GM23248 (cell line): ENCODE results near the gene C18orf63. TPM values are rescaled to one million over a fixed set of nuclear protein-coding genes. Genes with fewer than 3 reads are reported as not detected.
A peak's percentile ranks its signal among the peaks of the same experiment; 100 is the strongest.

Experiments
- DNase-seq: peaks from one replicate; pipeline ENCODE4 v3.0.0-alpha.2; 2015
- H2AFZ ChIP-seq: fragments of 200-600 bp; sonication (generic); 2 replicates; pipeline ENCODE4 v1.6.1; 2016; ENCODE audit warnings: antibody characterized with exemption
- H3F3A ChIP-seq: fragments of 200-600 bp; sonication (generic); 2 replicates; pipeline ENCODE4 v1.6.1; 2016; ENCODE audit warnings: mild to moderate bottlenecking, antibody characterized with exemption, mixed run types; ENCODE audit not compliant: insufficient read depth
- H3K27ac ChIP-seq: fragments of 200-600 bp; sonication (generic); 2 replicates; pipeline ENCODE4 v1.5.1; 2016; ENCODE audit warnings: mild to moderate bottlenecking
- H3K27me3 ChIP-seq: fragments of 200-600 bp; sonication (generic); replicated peaks from 2 replicates; pipeline ENCODE4 v1.6.1; 2016; ENCODE audit warnings: mild to moderate bottlenecking; ENCODE audit not compliant: insufficient read depth
- H3K36me3 ChIP-seq: fragments of 200-600 bp; sonication (generic); 2 replicates; pipeline ENCODE4 v1.6.1; 2016; ENCODE audit warnings: low read depth, mild to moderate bottlenecking
- H3K4me1 ChIP-seq: fragments of 200-600 bp; sonication (generic); 2 replicates; pipeline ENCODE4 v1.6.1; 2016; ENCODE audit warnings: mild to moderate bottlenecking; ENCODE audit not compliant: insufficient read depth
- H3K4me2 ChIP-seq: fragments of 200-600 bp; sonication (generic); one replicate; pipeline ENCODE4 v1.6.1; 2016; ENCODE audit warnings: mild to moderate bottlenecking; ENCODE audit not compliant: unreplicated experiment
- H3K4me3 ChIP-seq: fragments of 200-600 bp; sonication (generic); 2 replicates; pipeline ENCODE4 v1.5.1; 2016; ENCODE audit warnings: mild to moderate bottlenecking
- H3K79me2 ChIP-seq: fragments of 200-600 bp; sonication (generic); 2 replicates; pipeline ENCODE4 v1.6.1; 2016; ENCODE audit warnings: mild to moderate bottlenecking; ENCODE audit not compliant: insufficient read depth
- H3K9ac ChIP-seq: fragments of 200-600 bp; sonication (generic); 2 replicates; pipeline ENCODE4 v1.6.1; 2016; ENCODE audit warnings: mild to moderate bottlenecking
- H3K9me2 ChIP-seq: fragments of 200-600 bp; sonication (generic); 2 replicates; pipeline ENCODE4 v1.6.1; 2016; ENCODE audit warnings: mixed run types, mild to moderate bottlenecking, moderate library complexity; ENCODE audit not compliant: insufficient read depth
- H3K9me3 ChIP-seq: fragments of 200-600 bp; sonication (generic); one replicate; pipeline ENCODE4 v1.6.1; 2017; ENCODE audit warnings: low read depth
- H4K20me1 ChIP-seq: fragments of 200-600 bp; sonication (generic); 2 replicates; pipeline ENCODE4 v1.6.0; 2016; ENCODE audit not compliant: insufficient read depth
- EZH2 ChIP-seq: fragments of 200-600 bp; sonication (generic); IDR thresholded peaks from 2 replicates; pipeline ENCODE4 v1.6.1; 2018; ENCODE audit warnings: antibody characterized with exemption, mild to moderate bottlenecking; ENCODE audit not compliant: insufficient read depth, poor library complexity, severe bottlenecking
- EZH2phosphoT487 ChIP-seq: fragments of 200-600 bp; sonication (generic); IDR thresholded peaks from 2 replicates; pipeline ENCODE4 v1.6.1; 2018; ENCODE audit warnings: antibody characterized with exemption, moderate library complexity, mild to moderate bottlenecking, low read depth; ENCODE audit not compliant: insufficient read depth
- WGBS, 2 experiments: methylation state at CpG; one replicate each; pipeline ENCODE4 v1.1.6; 2015 to 2017; ENCODE audit warnings: low lambda C conversion rate in 2 of 2, low coverage in 1 of 2; ENCODE audit errors: missing lambda C conversion rate in 2 of 2; 5-methylcytosine and 5-hydroxymethylcytosine counted together
- in situ Hi-C: fragments of 300-500 bp; cut with MboI; formaldehyde crosslinking; loops from 2 replicates; pipeline ENCODE4 v1.15.0; 2020
- polyA plus RNA-seq: library from polyadenylated mRNA; unstranded; fragments of >200 nt; fragmentation: Nextera tagmentation; extraction: Ambion mirVana; gene quantifications from 2 replicates; pipeline ENCODE4 v1.2.1, GENCODE V29; 2016
- total RNA-seq: library from RNA; depleted of rRNA; stranded (reverse); fragments of >200 nt; shearing (Covaris generic); gene quantifications from 2 replicates; pipeline ENCODE4 v1.2.3, GENCODE V29; 2014

Gene C18orf63
- total and polyA plus RNA-seq, 2 experiments from 2014 or later, result not detected

DNA sequence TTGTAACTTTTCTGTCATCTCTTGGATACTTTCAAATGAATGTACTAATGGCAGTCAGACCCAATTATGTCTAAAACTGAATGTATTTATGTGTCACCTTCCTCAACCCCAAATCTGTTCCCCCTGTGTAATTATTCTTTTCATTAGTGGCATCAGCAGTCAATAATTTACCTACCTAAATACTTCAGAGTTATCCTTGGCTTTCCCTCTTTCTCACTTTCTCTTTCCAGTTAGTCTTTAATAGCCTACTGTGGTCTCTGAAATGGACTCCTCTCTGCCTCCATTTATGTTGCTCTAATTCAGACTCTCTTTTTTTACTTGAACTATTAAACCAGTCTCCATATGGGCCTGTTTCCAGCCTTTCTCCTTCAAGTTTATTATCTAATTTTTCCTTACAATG lies 21.0 kb downstream of the C18orf63 start:
- no peaks in the 10 kb centered on the region for H3K36me3 ChIP-seq
- no peaks in the 10 kb centered on the region for H3K79me2 ChIP-seq
- no peaks in the 10 kb centered on the region for H3K4me1 ChIP-seq
- no peak overlapping the region for H3K9ac ChIP-seq
- H3K4me2 ChIP-seq, result no peak overlapping the region
- no peak overlapping the region for H2AFZ ChIP-seq
- no peak overlapping the region for H3K4me3 ChIP-seq
- no peaks in the 10 kb centered on the region for H4K20me1 ChIP-seq
- no peak for TF ChIP-seq EZH2phosphoT487
- TF ChIP-seq EZH2, result no peak
- no peak for DNase-seq
- in situ Hi-C loops, result loop anchor here (25.0 kb wide), 2 partner anchors 474 to 1574 kb away; no protein-coding TSS in a partner anchor
- H3F3A ChIP-seq, result peaks cover 5% of the 10 kb centered on the region; the same call in 1 of the 2 replicates
- H3K27ac ChIP-seq, result no peak overlapping the region
- no peaks in the 10 kb centered on the region for H3K9me2 ChIP-seq
- no peaks in the 10 kb centered on the region for H3K27me3 ChIP-seq
- no peaks in the 10 kb centered on the region for H3K9me3 ChIP-seq

DNA sequence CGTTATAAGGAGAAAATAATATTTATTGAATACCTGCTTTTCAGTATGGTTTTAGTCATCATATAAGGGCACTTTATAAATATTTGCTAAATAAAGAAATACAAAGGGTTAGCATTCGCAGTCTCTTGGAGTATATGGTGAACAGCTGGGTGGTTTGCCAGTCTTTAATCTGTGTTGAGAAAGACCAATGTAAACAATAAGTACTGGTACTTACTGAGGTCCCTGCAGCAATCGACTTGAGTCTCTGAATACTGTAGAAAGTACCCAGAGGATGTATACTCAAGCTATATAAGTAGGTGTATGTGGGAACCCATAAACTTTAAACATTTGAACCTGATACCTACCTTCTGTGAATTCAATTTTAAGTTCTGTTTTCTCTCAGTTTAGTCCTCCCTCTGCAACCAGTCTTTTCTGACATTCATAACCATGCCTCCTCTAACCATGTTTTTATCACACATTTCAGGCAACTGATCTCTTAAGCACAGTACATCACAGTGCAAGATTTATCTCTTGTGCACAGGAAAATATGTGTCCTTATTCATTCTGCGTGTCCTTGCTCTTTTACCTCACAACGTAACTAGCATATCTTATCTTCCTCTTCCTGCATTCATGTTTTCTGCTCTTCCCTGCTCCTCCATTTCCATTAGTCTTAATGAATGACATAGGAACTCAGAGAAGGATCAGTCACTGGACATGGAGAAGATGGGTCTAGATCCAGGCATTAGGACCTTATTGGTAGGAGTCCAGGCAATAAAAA lies 21.7 kb downstream of the C18orf63 start:
- Histone ChIP-seq H3K4me1 (no peaks in the 10 kb centered on the region), H3K27me3 (no peaks in the 10 kb centered on the region), H3K9me3 (no peaks in the 10 kb centered on the region), H3K79me2 (no peaks in the 10 kb centered on the region), H3K9me2 (no peaks in the 10 kb centered on the region), H3K4me3 (no peak overlapping the region), H4K20me1 (no peaks in the 10 kb centered on the region), H3K36me3 (no peaks in the 10 kb centered on the region), H3K27ac (no peak overlapping the region), H2AFZ (no peak overlapping the region), H3K9ac (no peak overlapping the region), H3K4me2 (no peak overlapping the region), H3F3A (peaks cover 5% of the 10 kb centered on the region; the same call in 1 of the 2 replicates)
- WGBS, 2 experiments, result 87 to 90% methylated on average over 5 of the region's 5 CpGs
- DNase-seq, result no peak
- TF ChIP-seq EZH2phosphoT487 (no peak), EZH2 (no peak)
- in situ Hi-C loops, result loop anchor here (25.0 kb wide), 2 partner anchors 475 to 1575 kb away; no protein-coding TSS in a partner anchor

DNA sequence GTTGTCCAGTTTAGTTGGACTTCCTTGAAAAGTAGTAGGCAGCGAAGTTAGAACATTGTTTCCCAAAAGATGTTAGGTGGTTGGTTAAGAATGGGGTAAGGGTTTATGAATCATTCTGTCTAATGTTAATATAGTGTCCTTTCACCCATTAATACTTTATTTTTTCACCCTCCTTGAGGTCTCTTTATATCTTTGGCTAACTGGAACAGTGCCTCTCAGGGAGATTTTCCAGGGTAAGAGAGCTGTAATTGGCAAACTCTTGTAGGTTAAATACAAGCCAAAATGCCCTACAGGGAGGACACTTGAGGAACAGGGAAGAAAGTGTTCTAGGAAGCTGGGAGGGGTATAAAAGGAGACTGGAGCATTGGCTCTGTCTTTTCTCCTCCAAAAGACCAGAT lies 22.3 kb downstream of the C18orf63 start:
- H3K9me2 ChIP-seq, result no peaks in the 10 kb centered on the region
- DNase-seq, result no peak
- peaks cover 2% of the 10 kb centered on the region; the same call in 1 of the 2 replicates for H3F3A ChIP-seq
- no peaks in the 10 kb centered on the region for H4K20me1 ChIP-seq
- TF ChIP-seq EZH2, result no peak
- no peak for TF ChIP-seq EZH2phosphoT487
- no peak overlapping the region for H3K4me3 ChIP-seq
- no peak overlapping the region for H2AFZ ChIP-seq
- WGBS, 2 experiments, result 88 to 95% methylated on average over 1 of the region's 1 CpG
- H3K9me3 ChIP-seq, result no peaks in the 10 kb centered on the region
- no peaks in the 10 kb centered on the region for H3K36me3 ChIP-seq
- no peaks in the 10 kb centered on the region for H3K79me2 ChIP-seq
- in situ Hi-C loops, result loop anchor here (25.0 kb wide), 2 partner anchors 476 to 1576 kb away; no protein-coding TSS in a partner anchor
- H3K4me1 ChIP-seq, result no peaks in the 10 kb centered on the region
- no peak overlapping the region for H3K4me2 ChIP-seq
- no peak overlapping the region for H3K27ac ChIP-seq
- no peaks in the 10 kb centered on the region for H3K27me3 ChIP-seq
- no peak overlapping the region for H3K9ac ChIP-seq

- Histone ChIP-seq H3K4me2 (no peak overlapping the region), H3K4me3 (no peak overlapping the region), H3K79me2 (no peaks in the 10 kb centered on the region), H2AFZ (no peak overlapping the region), H3K9me2 (no peaks in the 10 kb centered on the region), H4K20me1 (no peaks in the 10 kb centered on the region), H3K27ac (no peak overlapping the region), H3K27me3 (no peaks in the 10 kb centered on the region), H3F3A (no peaks in the 10 kb centered on the region), H3K36me3 (no peaks in the 10 kb centered on the region), H3K9ac (no peak overlapping the region), H3K4me1 (no peaks in the 10 kb centered on the region), H3K9me3 (no peaks in the 10 kb centered on the region)
- TF ChIP-seq EZH2phosphoT487, result no peak
- TF ChIP-seq EZH2, result no peak
- 10 to 13% methylated on average over 4 of the region's 4 CpGs for WGBS, 2 experiments
- in situ Hi-C loops, result loop anchor here (25.0 kb wide), 2 partner anchors 480 to 1580 kb away; no protein-coding TSS in a partner anchor
- peak; percentile 73 for DNase-seq
Measured at GRCh38 chr18:74342416-74343043, 26.9 kb downstream of the C18orf63 start.
